Fibroblast of skin of left biceps (primary cell): Measurements from ENCODE around the gene JUN.
A peak's percentile ranks its signal among the peaks of the same experiment; 100 is the strongest.

Source experiments
- DNase-seq, 2 experiments: peaks; one replicate each; pipeline ENCODE4 v3.0.0-alpha.2; 2013; ENCODE audit warnings: low read depth in 2 of 2

The JUN gene

GRCh38 chr1:58762806-58763205 lies 21.0 kb downstream of the JUN start:
- DNase-seq, result no peak

- DNase-seq, result peak; percentile 98
Measured at GRCh38 chr1:58755468-58755872, 28.4 kb downstream of the JUN start.

GRCh38 chr1:58754683-58755467 lies 29.0 kb downstream of the JUN start:
- DNase-seq, result no peak

- no peak for DNase-seq
Measured at GRCh38 chr1:58754073-58754613, 29.7 kb downstream of the JUN start.

- no peak for DNase-seq
Measured at GRCh38 chr1:58753431-58753866, 30.4 kb downstream of the JUN start.

- DNase-seq, result no peak
Measured at GRCh38 chr1:58749646-58750045, 34.2 kb downstream of the JUN start.

- no peak for DNase-seq
Measured at GRCh38 chr1:58748666-58749065, 35.2 kb downstream of the JUN start.

- DNase-seq, result no peak
Measured at GRCh38 chr1:58746757-58747156, 37.1 kb downstream of the JUN start.

- DNase-seq, result no peak
Measured at GRCh38 chr1:58746182-58746581, 37.7 kb downstream of the JUN start.

- no peak for DNase-seq
Measured at GRCh38 chr1:58745666-58746065, 38.2 kb downstream of the JUN start.

- DNase-seq, result no peak
Measured at GRCh38 chr1:58745117-58745516, 38.7 kb downstream of the JUN start.

- no peak for DNase-seq
Measured at GRCh38 chr1:58741678-58742553, 41.9 kb downstream of the JUN start.

- peak in 1 of 2 experiments; percentile 30 for DNase-seq
Measured at GRCh38 chr1:58739856-58740466, 43.9 kb downstream of the JUN start.

GRCh38 chr1:58738876-58739275 lies 45.0 kb downstream of the JUN start:
- DNase-seq, result no peak

- DNase-seq, result no peak
Measured at GRCh38 chr1:58735586-58735985, 48.3 kb downstream of the JUN start.

GRCh38 chr1:58734630-58735029 lies 49.2 kb downstream of the JUN start:
- no peak for DNase-seq

- DNase-seq, result no peak
Measured at GRCh38 chr1:58732087-58732775, 51.6 kb downstream of the JUN start.
